Pons (tissue), 1 donor: Measurements from ENCODE around the gene EPHB1.
"Not testable (repeated sequence)": the region's sequence is repeated elsewhere in the genome, so short reads cannot be mapped to it uniquely, and the experiment has no call there.

Experiments
- DNase-seq: peaks from one replicate; pipeline ENCODE4 v3.0.0-alpha.2; 2016; ENCODE audit warnings: low spot score

The EPHB1 gene

GRCh38 chr3:135084405-135084804 lies 289.3 kb downstream of the EPHB1 start:
- DNase-seq: no peak

DNA sequence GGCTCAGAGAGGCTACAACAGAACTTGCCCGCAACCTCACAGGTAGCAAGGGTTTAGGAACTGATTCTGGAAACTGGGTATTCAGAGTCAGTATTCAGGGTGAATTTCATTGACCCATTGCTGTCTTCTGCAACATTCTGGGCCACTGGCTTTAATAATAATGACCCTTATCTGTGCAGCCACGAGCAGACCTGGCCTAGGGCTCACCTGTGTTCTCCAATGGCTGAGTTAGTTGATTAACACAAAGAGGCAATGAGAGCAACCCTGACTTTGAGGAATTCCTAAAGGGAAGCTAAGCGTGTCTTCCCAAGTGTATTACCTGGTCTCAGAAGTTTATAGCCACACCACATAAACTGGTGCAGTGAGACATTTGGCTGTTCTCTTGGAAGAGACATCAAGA lies 289.9 kb downstream of the EPHB1 start:
- no peak for DNase-seq

GRCh38 chr3:135085652-135086436 lies 290.8 kb downstream of the EPHB1 start:
- DNase-seq: no peak

- DNase-seq: no peak
Measured at GRCh38 chr3:135087782-135088181, 292.7 kb downstream of the EPHB1 start.

- no peak for DNase-seq
Measured at GRCh38 chr3:135089451-135089850, 294.4 kb downstream of the EPHB1 start.

- no peak for DNase-seq
Measured at GRCh38 chr3:135090020-135090717, 295.1 kb downstream of the EPHB1 start.

DNA sequence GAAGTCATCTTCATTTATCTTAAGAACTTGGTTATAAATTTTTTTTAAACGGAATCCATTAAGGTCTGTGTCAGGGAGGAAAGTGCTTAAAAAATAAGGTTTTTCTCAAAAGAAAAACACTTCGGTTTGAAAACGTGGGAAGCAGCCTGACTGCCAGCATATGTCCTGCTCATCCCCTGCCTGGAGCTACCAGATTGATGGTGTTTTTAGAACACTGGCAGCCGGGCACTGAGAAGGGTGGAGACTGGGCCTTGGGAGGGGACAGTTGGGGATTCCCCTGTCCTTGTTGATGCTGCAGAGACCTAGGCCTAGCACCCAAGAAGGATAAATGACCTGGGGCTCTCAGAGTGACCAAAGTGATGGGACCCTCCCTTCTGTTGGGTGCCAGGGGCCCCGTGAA lies 296.9 kb downstream of the EPHB1 start:
- no peak for DNase-seq

DNA sequence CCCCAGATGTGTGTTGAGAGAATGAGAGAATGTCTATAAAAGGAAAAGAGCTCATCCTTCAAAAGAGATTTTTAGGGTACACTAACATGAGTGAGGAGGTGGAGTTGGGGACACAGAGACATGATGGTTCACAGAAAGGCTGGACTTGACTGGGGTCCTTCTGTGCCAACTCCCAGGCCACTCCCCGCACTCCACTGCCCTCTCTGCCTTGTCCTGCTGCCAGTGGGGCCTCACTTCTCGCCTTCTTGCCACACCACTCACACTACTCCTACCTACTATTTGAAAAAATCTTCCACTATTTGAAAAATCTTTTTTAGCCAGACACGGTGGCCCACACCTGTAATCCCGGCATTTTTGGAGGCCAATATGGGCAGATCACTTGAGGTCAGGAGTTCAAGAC lies 298.1 kb downstream of the EPHB1 start:
- no peak for DNase-seq

- no peak for DNase-seq
Measured at GRCh38 chr3:135097276-135097946, 302.4 kb downstream of the EPHB1 start.

- no peak for DNase-seq
Measured at GRCh38 chr3:135099734-135100355, 304.8 kb downstream of the EPHB1 start.

GRCh38 chr3:135100366-135100765 lies 305.3 kb downstream of the EPHB1 start:
- no peak for DNase-seq

GRCh38 chr3:135103917-135104316 lies 308.9 kb downstream of the EPHB1 start:
- no peak for DNase-seq

DNA sequence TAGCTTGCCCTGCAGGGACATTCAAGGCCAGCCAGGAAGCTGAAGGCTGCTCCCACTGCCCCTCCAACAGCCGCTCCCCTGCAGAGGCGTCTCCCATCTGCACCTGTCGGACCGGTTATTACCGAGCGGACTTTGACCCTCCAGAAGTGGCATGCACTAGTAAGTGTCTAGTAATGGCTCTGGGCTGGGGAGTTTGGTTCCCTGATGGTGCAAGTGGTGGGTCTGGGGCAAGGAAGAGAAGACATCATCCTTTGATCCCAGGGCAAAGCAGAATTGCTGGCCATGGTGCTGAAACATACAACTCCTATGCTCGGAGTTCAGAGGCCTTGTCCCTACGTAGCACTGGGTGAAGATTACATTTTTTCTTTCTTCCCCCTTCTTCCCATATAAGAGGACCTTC lies 311.4 kb downstream of the EPHB1 start:
- no peak for DNase-seq

DNA sequence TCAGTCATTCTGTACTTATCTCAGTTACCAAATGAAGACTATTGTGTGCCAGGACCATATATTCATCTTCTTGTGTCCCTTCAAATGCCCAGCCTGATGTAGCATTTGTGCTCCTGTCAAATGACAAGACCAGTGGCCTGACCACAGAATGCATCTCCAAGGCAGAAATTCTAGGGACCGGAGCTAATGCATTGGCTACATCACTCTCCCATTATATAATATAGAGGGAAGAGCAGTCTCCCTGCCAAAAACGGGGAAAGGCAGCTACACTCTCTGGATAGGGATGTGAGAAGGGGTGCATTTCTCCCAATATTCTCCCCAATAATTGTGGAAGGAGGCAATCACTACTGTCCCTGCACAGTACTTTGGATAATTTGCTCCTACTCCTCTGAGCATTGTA lies 312.0 kb downstream of the EPHB1 start:
- DNase-seq: no peak

GRCh38 chr3:135109681-135110080 lies 314.6 kb downstream of the EPHB1 start:
- no peak for DNase-seq

DNA sequence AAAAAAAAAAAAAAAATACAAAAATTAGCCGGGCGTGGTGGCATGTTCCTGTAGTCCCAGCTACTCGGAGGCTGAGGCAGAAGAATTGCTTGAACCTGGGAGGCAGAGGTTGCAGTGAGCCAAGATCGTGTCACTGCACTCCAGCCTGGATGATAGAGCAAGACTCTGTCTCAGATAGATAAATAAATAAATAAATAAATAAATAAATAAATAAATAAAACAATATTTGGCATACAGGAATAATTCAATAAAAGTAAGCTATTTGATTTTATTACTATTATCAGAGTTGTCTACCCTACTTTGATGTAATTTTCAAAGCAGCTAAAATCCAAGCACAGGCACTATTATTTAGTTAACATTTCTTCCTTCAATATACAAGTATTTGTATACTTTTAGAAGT lies 319.5 kb downstream of the EPHB1 start:
- not testable (repeated sequence) for DNase-seq

GRCh38 chr3:135117977-135118376 lies 322.9 kb downstream of the EPHB1 start:
- DNase-seq: no peak

GRCh38 chr3:135118792-135119191 lies 323.7 kb downstream of the EPHB1 start:
- DNase-seq: no peak

GRCh38 chr3:135125171-135125801 lies 330.2 kb downstream of the EPHB1 start:
- DNase-seq: no peak

GRCh38 chr3:135127946-135128470 lies 332.9 kb downstream of the EPHB1 start:
- DNase-seq: no peak

DNA sequence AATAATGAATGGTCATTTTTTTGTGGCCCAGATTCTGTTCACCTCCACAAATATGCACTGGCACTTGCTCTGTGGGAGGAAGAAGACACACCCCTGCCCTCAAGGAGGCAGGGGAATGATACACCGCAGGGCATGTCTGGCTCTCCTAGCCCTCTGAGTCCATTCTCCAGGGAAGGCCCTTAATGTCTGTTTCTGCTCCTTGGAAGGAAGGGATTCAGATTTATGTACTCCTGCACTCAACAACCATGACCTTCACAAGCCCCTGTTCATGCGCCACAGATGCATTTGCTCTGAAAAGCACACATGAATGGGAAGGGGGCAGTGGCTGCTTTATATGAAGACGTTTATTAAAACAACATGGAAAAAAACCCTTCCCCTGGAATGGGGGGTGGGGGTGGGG lies 333.8 kb downstream of the EPHB1 start:
- DNase-seq: no peak

DNA sequence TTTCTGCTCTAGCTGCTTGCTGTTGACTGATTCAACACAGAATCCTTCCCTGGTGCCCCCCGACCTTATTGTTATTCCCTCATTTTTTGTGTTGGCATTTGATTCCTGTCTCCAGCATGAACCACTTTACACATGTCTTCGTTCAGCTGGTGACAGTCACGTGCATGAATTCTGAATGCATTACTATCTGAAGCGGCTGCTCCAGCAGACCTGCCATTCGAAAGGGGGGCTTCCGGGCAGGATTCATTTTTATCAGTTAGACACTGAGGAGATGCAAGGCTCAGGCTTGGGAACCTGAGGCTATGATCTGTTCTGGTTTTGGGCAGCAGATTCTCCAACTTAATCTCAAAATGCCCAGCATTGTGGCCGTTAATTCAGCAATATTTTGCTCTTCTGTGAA lies 336.2 kb downstream of the EPHB1 start:
- DNase-seq: no peak
